ENCODE measurements around the gene TSPY8.
"Not testable (repeated sequence)": the region's sequence is repeated elsewhere in the genome, so short reads cannot be mapped to it uniquely, and the experiment has no call there.

Gene TSPY8

GRCh38 chrY:9357497-9357896 lies at the start of gene TSPY8:
Gene TSPY8 (plus strand): TSS chrY:9357797. CDS start chrY:9357843, 46 bp downstream.
- DNase-seq = not testable (repeated sequence)

- DNase-seq = no peak
Measured at GRCh38 chrY:9320996-9321395, 36.6 kb upstream of the TSPY8 start.

- not testable (repeated sequence) for DNase-seq
Measured at GRCh38 chrY:9337164-9337563, 20.4 kb upstream of the TSPY8 start, which contains the start of gene TSPY4. Gene TSPY4 (plus strand): TSS chrY:9337464. CDS start chrY:9337510, 46 bp downstream.

GRCh38 chrY:9396527-9396926 lies 38.9 kb downstream of the TSPY8 start:
- not testable (repeated sequence) for DNase-seq

GRCh38 chrY:9398121-9398520 lies 40.5 kb downstream of the TSPY8 start, which contains the start of gene TSPY3:
Gene TSPY3 (plus strand): TSS chrY:9398421. CDS start chrY:9398467, 46 bp downstream.
- DNase-seq = not testable (repeated sequence)
